Activated CD4-positive, alpha-beta T cell treated with anti-CD3 and anti-CD28 coated beads for 24 hours (primary cell): ENCODE results near the gene ARSI.

Experiments
- DNase-seq, 2 donors: peaks; one replicate each; pipeline ENCODE4 v3.0.0-alpha.2; 2020; ENCODE audit warnings: low read depth in 2 of 2

ARSI gene

DNA sequence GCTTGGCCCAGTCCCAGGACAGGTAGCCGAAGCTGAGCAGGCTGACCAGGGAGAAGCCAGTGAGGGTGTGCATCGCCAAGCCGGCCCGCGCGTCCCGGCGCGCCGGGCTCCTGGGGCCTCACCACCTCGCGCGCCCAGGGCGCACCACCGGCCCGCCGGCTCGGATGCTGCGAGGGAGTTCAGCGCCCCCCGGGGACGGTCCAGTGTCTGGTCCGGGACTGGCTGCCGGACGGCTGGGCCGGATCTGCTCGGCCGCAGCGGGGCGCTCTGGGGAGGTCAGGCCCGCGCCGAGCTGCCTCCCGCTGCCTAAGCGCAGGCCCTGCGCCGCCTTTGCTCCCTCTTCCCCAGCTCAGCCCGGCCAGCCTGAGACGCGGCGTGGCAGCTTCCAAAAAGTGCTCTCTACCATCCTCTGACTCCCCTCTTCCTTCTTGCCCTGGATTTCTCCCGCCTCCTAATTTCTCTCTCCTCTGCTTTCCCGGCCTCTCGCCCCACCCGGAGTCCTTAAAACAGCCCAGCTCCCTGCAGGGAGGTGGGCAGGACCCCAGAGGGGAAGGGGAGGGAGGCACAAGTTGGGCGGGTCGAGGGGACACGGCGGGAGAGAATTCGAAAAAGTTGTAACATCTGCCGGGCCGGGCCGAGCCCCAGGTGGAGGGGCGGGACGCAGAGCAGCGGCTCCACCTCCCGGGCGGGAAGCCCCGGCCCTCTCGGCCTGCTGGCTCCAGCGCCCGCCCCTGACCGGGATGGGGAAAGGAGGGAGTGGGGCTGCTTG lies at the start of gene ARSI:
Gene ARSI, minus strand, starts transcription at position 605 of the 769 bp plus-strand sequence. Its CDS starts 532 bp downstream, at position 73.
- no peak for DNase-seq

DNA sequence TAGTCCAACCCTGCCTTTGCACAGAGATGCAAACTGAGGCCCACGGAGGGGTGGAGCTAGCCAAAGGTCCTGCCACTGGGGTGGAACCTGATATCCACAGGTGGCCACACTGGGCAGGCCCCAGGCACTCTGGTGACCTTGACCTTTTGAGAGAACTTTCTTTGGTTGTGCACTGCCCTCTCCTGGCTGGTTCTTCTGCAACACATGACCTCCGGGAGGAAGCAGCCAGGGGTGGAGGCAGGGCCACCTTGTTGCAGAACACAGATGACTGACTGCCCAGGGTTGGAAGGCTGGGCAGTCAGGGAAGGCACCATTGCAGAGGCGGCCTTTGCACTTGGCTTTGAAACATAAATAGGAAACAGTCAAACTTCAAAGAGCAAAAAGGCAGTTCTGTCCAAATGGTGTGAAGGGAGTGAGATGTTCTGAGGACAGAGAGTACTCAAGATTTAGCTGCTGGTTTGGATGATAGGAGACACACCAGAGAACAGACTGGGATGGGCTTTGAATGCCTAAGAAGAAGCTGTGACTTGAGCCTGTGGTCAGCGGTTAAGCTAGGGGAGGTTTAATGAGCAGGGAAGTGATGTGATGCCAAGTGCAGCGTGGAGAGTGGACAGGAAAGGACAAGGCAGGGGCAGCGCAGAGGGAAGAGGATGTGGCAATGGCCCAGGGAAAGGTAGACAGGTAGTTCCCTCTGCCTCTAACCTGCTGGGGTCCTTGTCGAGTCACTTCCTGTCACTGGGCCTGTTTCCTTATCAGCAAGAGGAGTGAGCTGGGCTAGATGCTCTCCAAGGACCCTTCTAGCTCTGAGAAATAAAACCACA lies 48.0 kb upstream of the ARSI start:
- DNase-seq = peak; percentile 14 to 33

- no peak for DNase-seq
Observed at GRCh38 chr5:150349681-150350275, 47.1 kb upstream of the ARSI start.

GRCh38 chr5:150347451-150347850 lies 44.7 kb upstream of the ARSI start:
- no peak for DNase-seq

DNA sequence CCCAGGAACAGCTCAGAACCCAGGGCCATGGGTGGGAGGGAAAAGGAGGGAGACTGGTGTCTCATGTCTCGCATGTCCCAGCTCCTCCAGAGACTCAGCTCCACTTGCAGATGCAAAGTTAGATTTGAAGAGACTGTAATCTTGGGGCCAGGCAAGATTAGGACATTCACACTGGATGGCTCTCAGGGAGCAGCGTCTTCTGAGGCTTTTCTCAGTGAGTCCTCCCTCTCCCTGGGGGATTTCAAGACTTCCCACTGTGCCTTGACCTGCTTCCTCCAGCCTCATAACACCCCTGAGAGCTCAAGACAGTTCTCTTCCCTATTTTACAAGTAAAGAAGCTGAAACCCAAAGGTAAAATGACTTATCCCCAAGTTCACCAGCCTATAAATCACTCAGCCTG lies 44.3 kb upstream of the ARSI start:
- no peak for DNase-seq

- no peak for DNase-seq
Observed at GRCh38 chr5:150346592-150346991, 43.9 kb upstream of the ARSI start.

GRCh38 chr5:150345716-150346115 lies 43.0 kb upstream of the ARSI start:
- no peak for DNase-seq

GRCh38 chr5:150343994-150344631 lies 41.4 kb upstream of the ARSI start:
- no peak for DNase-seq

DNA sequence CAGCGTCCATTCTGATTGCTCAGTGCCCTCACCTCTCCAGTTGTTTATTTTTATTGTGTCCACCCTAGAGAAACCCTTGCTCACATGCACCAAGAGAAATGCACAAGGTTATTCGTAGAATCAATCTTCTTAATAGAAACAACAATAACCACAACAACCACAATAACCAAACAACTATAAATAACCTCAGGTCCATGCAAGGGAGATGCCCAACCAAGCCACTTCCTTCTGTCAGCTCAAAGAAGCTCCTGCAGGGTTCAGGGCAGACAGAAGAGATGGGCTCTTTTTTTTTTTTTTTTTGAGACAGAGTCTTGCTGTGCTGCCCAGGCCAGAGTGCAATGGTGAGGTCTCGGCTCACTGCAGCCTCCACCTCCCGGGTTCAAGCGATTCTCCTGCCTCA lies 39.9 kb upstream of the ARSI start:
- no peak for DNase-seq

- no peak for DNase-seq
Observed at GRCh38 chr5:150341989-150342388, 39.3 kb upstream of the ARSI start.

- DNase-seq = no peak
Observed at GRCh38 chr5:150341331-150341730, 38.6 kb upstream of the ARSI start.

DNA sequence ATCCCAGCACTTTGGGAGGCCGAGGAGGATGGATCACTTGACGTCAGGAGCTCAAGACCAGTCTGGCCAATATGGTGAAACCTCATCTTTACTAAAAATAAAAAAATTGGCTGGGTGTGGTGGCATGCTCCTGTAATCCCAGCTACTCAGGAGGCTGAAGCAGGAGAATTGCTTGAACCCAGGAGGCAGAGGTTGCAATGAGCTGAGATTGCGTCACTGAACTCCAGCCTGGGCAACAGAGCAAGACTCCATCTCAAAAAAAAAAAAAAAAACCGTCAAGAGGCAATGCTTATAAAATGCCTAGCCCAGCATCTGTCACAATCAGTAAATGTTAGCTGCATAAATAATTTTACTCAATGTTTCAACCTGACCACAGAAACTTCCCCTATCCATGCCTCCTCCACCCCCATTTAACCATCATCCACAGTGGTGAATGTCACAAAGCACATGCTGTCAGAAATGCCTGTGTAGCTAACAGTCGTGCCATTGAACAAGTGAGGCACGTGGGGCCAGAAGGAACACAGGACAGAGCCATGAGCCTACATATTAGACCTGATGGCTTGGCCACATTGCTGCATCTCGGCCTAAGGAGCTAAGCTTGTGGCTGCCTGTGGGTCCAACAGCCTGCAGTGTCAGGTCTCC lies 38.0 kb upstream of the ARSI start:
- DNase-seq = no peak

GRCh38 chr5:150339841-150340240 lies 37.1 kb upstream of the ARSI start:
- no peak for DNase-seq

DNA sequence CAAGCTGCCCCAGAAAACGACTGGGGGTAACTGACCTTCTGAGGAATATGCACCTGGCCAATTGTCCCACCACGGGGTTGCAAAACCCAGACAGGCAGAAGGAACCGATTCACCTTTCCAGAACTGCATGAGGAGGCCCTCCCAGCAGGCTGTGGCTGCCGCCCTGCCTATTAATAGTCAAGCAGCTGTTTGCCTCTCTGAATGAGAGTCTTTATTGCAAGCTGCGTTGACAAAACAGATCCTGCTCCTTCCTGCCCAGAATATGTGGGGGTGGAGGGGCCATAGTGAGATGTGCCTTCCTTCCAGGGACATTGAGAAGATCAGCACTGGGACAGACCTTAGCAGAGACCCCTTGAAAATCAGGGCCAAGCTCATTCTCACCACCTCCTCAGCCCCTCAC lies 36.5 kb upstream of the ARSI start:
- DNase-seq = no peak

DNA sequence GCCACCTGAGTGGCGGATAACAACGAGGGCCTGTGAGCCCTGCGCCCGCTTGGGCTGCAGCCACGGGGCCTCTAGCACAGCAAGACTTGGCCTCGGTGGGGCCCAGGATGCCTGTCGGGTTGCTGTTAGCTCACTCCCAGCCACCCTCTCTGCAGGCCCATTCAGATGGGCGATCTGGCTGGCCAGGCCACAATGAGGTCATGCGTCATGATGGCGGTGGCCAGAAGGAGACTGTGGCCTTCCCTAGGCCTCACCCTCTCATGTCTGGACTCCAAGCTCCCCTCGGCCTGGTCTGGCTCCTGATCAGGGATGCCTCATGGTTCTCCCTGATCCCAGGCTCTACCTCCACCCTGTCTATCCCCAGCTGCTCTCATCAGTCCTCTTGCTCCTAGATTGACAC lies 35.8 kb upstream of the ARSI start:
- DNase-seq = no peak

DNA sequence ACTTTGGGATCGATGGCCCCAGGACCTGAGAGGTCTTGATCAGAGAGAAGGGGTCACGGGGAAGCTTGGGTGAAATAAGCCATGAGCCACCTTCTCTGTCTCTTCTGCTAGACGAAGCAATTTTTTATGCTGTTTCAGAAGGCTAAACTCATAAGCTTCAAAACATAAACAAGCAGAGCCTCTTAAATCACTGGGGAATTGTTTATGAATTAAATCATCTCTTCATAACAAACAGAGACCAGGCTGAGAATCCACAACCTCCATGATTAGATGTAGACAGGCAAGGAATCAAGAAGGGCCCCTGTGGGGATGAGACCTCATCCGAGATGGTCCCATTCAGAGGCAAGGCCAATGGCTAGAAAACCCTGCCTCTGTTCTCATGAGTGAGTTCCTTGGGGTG lies 33.1 kb upstream of the ARSI start:
- DNase-seq = no peak

GRCh38 chr5:150333400-150333799 lies 30.7 kb upstream of the ARSI start:
- DNase-seq = no peak

DNA sequence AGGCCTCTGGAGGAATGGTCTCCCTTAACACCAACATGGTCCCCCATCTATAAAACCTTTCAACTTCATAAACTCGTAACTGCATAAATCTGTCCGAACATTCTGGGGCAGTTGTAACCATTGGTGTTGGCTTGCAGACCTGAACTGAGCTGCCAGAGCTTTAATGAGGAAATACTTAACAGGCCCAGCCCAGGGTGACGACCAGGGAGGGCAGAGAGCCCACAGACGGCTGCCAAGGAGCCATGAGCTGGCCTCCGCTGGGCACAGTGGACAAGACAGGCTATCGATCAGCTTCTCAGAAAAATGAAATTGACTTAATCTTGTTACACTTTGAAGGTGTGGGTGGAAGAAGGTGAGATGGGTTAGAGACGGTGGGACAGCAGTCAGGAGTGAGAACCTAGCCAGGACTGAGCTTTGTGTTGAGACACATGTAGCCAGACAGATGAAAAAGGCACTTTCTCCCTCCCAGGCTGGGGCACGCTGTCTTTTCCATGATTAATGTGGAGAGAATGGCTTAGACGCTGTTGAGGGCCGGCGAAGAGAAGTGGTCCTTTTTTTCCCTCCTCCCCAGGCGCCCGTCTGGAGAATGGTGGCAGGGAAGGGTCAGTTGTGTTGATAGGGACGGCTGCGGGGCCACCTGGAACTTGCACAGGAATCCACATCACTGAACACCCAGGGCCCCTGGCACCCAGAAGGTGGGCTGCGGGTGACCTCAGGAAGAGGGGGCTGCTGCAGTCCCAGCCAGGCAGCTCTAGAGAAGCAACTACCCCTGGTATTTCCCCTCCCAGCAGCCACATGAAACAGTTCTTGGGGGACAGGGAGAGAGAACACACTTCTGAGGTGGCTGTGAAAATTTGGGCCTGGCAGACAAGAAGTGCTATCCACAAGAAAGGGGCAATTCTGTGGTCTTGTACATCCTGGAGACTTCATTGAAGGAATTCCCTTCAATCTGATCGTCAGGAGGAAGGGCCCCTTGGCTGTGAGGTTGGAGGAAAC lies 27.5 kb upstream of the ARSI start:
- DNase-seq = no peak

- DNase-seq = no peak
Observed at GRCh38 chr5:150329038-150329437, 26.3 kb upstream of the ARSI start.

DNA sequence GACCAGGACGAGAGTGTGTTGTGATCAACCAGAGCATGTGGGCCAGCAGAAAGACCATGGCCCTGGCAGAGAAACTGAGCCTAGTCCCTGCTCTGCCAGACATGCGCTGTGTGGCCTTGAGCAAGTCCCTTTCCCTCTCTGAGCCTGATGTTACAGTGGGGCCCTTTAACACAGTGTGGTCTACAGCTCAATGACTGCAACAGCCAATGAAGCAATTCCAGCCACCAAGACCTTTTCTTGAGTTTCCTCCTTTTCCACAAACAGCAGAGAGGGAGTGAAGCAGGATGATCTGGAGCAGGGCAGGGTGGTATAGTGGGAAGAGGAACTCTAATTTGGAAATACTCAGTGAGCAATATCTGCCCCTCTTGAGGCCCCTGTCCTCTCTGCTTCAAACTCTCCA lies 25.8 kb upstream of the ARSI start:
- DNase-seq = no peak

DNA sequence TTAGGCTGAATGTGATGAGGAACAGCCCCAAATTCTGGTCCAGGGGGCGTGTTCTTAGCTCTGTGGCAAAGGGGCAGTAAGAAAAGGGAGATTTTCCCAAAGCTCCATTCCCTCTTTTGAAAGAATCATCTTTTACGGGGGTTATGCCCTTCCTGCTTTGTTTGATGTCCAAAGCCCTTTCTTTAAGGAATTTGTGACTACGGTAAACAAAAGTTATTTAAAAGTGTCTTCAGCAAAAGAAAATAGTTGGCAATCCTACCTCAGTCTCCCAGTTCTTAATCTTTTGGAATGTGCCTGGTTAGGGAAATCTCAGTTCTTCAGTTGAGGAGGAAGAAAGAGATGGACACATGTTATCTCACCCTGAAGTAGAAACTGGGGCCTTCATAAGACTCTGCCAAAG lies 24.4 kb upstream of the ARSI start:
- DNase-seq = no peak
